Hair follicular keratinocyte (primary cell): ENCODE data around the gene TSPO. TPM values are rescaled to one million over a fixed set of nuclear protein-coding genes. Genes with fewer than 3 reads are reported as not detected.

Experiments used
- total RNA-seq: library from RNA; depleted of rRNA; stranded (reverse); fragments of >200 nt; gene quantifications from 2 replicates; pipeline ENCODE4 v1.2.3, GENCODE V29; 2015

Gene TSPO
- total RNA-seq, result 998 and 1,201 TPM in 2 replicates

DNA sequence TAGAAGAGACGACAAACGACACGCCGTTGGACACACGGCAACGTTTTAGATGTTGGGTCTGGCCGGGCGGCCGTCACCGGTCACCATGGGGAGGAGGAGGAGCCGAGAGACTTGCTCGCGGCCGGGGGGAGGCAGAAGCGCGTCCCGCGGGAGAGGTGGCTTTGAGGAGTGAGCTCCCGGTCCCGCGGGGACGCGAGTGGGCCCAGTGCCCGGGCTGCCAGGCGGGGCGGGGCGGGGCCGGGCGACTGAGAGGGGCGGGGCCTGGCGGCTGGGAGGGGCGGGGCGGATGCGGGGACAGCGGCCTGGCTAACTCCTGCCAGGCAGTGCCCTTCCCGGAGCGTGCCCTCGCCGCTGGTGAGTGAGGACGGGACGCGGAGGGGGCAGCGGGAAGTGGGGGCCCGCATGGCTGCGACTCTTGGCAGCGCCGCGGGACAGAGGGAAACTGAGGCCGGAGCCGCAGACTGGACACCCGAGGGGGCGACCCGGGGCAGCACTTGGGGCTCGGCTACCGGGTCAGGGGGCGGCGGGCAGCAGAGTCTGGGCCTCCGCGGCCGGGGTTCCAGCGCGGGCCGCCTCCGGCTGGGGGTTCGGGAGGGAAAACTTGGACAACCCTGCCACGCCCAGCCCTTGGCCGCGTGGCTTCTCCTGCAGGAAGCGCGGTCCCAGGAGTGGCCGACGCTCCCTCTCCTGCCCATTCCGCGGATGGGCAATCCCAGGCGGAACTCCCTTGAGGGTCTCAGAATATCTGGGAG lies at the start of gene TSPO:
Gene TSPO, plus strand, starts transcription at position 309 of the 752 bp plus-strand sequence. CDS start 7,680 bp downstream, outside the sequence.

DNA sequence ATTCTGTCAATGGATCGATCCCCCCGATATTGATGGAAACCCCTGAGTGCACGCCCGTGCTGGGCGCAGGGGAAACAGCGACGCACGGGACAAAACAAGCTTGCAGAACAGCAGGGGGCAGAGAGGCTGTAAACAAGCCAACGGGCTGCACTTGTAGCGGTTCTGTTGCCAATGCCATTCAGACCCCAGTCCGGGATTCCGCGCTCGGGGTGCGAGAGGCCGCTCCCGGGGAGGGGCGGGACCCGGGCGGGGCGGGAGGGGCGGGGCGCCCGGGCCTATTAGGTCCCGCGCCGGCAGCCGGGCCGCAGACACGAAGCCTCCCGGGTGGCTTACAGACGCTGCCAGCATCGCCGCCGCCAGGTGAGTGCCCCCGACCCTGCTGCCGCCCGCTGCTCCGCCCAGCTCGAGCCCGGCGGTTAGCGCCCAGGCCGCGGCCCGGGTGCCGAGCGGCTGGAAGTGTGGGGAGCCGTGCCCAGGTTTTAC lies 40.9 kb upstream of the TSPO start, which contains the start of gene BIK:
Gene BIK, plus strand, starts transcription at position 307 of the 483 bp plus-strand sequence. CDS start 13,273 bp downstream, outside the sequence.

DNA sequence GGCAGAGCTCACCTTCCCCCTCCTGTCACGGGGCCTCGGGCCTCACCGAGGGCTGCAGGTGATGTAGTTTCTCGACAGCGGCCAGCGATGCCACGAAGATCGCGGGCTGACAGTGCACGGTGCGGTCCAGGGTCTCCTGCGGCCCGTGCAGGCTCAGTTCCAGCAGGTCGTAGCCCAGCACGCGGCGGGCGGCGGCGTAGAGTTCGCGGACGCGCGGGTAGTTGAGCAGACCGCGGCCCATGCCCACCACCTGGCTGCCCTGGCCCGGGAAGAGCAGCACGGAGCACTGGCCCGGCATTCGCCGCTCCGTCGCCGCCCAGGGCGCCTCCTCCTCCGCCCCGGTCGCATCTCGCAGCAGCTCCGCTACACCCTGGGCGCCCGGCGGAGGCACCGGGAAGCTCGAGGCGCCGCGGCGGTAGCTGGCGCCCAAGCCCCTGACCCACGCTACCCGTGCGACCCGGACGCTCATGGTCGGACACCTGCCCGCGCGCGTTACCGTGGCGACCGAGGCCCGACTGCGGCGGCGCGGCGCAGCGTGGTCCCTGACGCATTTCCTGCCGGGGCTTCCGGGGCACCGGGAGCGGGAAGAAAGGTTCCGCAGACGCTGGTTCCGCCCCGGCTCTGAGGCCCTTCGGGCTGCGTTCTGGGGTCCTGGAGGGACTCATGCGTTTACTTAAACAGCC lies 8.3 kb upstream of the TSPO start, which contains the start of gene MCAT:
Gene MCAT, minus strand, starts transcription at position 519 of the 683 bp plus-strand sequence. Its CDS starts 50 bp downstream, at position 469.

DNA sequence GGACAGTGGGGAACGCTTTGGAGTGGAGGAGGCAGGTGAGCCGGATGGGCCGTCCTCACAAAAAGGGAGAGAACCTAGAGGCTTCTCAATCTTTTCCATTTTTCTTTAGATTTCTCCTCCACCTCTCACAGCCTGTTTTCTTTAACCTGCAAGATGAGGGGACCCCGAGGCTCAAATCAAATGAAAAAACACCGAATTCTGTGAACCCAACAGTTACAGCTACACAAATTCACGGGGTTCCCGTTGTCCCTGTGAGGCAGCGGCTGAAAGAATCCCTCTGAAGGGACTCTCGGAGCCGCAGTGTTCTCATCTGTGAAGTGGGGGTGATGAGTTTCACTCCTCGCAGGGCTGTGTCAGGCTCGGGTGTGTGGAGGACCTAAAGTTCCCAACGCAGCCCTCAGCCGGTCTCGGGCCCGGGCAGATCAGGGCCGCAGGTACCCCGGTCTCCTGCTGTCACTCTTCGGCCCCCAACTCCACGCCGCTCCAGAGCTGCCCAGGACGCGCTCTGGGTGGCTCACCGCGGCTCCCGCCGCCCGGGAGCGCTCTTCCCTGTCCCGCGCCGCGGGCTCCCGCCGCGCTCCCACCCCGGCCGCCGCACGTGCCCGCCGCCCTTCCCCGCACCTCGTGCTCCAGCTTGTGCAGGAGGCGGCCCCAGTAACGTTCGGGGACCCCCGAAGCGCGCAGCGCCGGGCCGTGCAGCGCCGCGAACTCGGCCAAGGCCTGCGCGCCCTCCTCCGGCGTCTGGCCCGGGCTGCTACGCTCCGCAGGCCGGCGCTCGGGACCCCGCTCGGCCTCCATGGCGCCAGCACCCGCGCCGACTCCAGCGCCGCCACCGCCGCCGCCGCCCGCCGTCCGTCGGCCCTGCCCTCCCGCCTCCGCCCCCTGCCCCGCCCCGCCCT lies 35.2 kb downstream of the TSPO start, which contains the start of gene TTLL12:
Gene TTLL12, minus strand, starts transcription at position 863 of the 899 bp plus-strand sequence. Its CDS starts 65 bp downstream, at position 798.

Other genes starting within 250 kb of the TSPO start
- 29.4 and 30.1 TPM in 2 replicates for gene PACSIN2, start 136.4 kb upstream of the TSPO start, total RNA-seq
- gene TTLL1, start 62.2 kb upstream of the TSPO start, total RNA-seq, result 2.4 and 5.5 TPM in 2 replicates
- 9.4 and 9.9 TPM in 2 replicates for gene BIK, start 40.8 kb upstream of the TSPO start, total RNA-seq
- gene MCAT, start 8.2 kb upstream of the TSPO start, total RNA-seq, result 16.9 and 29.5 TPM in 2 replicates
- gene TTLL12, start 35.6 kb downstream of the TSPO start, total RNA-seq, result 83.2 and 144 TPM in 2 replicates
- not detected in 2 replicates for gene SCUBE1, start 191.8 kb downstream of the TSPO start, total RNA-seq